OCI-LY3 (cell line): ENCODE data around the gene CGB5.
"Not testable (repeated sequence)": the region's sequence is repeated elsewhere in the genome, so short reads cannot be mapped to it uniquely, and the experiment has no call there.

Experiments used
- H2AFZ ChIP-seq: fragments of 200-600, 300-600 bp; shearing (Covaris generic); 2 replicates; pipeline ENCODE4 v1.6.0; 2014; ENCODE audit warnings: antibody characterized with exemption, low read depth, low read length
- H3K27ac ChIP-seq: fragments of 200-600, 300-600 bp; sonication (generic); 2 replicates; pipeline ENCODE4 v1.5.1; 2014; ENCODE audit warnings: mild to moderate bottlenecking, low read length, moderate library complexity, mixed read lengths
- H3K27me3 ChIP-seq: fragments of 200-600, 300-600 bp; sonication (generic); 2 replicates; pipeline ENCODE4 v1.6.1; 2014; ENCODE audit warnings: low read depth, low read length, mixed read lengths
- H3K36me3 ChIP-seq: fragments of 200-600, 300-600 bp; sonication (generic); replicated peaks from 2 replicates; pipeline ENCODE3; 2014; ENCODE audit warnings: low read depth, low read length, mixed read lengths
- H3K4me1 ChIP-seq: fragments of 300-600, 200-600 bp; sonication (generic); 2 replicates; pipeline ENCODE4 v1.6.1; 2014; ENCODE audit warnings: low read length, mixed read lengths
- H3K4me2 ChIP-seq: fragments of 200-600, 300-600 bp; sonication (generic); 2 replicates; pipeline ENCODE4 v1.6.1; 2014; ENCODE audit warnings: low read length, mixed read lengths
- H3K4me3 ChIP-seq: fragments of 300-600, 200-600 bp; sonication (generic); 2 replicates; pipeline ENCODE4 v1.5.1; 2014; ENCODE audit warnings: antibody characterized with exemption, mild to moderate bottlenecking, low read length, moderate library complexity
- H3K79me2 ChIP-seq: fragments of 300-600, 200-600 bp; shearing (Covaris generic); 2 replicates; pipeline ENCODE4 v1.6.1; 2014; ENCODE audit warnings: mild to moderate bottlenecking, low read length, mixed read lengths
- H3K9ac ChIP-seq: fragments of 300-600, 200-600 bp; shearing (Covaris generic); 2 replicates; pipeline ENCODE4 v1.6.0; 2014; ENCODE audit warnings: mild to moderate bottlenecking, low read length, moderate library complexity
- H3K9me3 ChIP-seq: fragments of 200-600, 300-600 bp; shearing (Covaris generic); 2 replicates; pipeline ENCODE4 v1.6.1; 2014; ENCODE audit warnings: low read length, mixed read lengths; ENCODE audit not compliant: insufficient read depth
- H4K20me1 ChIP-seq: fragments of 200-600, 300-600 bp; sonication (generic); 2 replicates; pipeline ENCODE4 v1.6.1; 2016; ENCODE audit warnings: low read length, mixed read lengths; ENCODE audit not compliant: insufficient read depth
- TF ChIP-seq, protein P1 (sequence below): fragments of 200-600, 300-600 bp; sonication (generic); IDR thresholded peaks from 2 replicates; pipeline ENCODE4 v1.5.1; 2014; ENCODE audit warnings: antibody characterized with exemption, low read length, low read depth

Gene CGB5

DNA sequence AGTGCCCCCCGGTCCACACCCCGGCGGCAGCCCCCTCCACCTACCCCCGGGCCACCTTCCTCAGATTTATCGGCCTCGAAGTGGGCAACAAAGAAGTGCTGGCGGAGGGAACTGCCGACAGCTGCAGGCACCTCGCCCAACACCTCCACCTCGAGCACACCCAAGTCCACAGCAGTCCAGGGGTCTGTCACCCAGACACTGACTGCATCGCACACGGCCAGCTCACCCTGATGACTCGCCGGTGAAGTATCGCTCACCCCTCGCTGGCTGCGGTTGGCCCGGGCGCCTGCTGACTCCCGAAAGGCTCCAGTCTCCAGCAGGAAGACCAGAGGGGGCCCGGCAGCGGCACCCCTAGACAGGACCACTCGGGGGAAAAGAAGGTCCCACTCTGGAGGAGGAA, 18.0 kb upstream of the CGB5 start:
- not testable (repeated sequence) for H3K9me3 ChIP-seq, H3K79me2 ChIP-seq, H3K9ac ChIP-seq, H3K4me2 ChIP-seq, H3K4me1 ChIP-seq, H3K36me3 ChIP-seq, H3K4me3 ChIP-seq, H2AFZ ChIP-seq, H3K27me3 ChIP-seq, H3K27ac ChIP-seq, H4K20me1 ChIP-seq

- H3K4me2 ChIP-seq, H3K79me2 ChIP-seq, H4K20me1 ChIP-seq, H3K4me3 ChIP-seq, H3K27me3 ChIP-seq, H3K27ac ChIP-seq, H3K9me3 ChIP-seq, H3K9ac ChIP-seq, H3K4me1 ChIP-seq, H2AFZ ChIP-seq, H3K36me3 ChIP-seq: not testable (repeated sequence)
Observed at GRCh38 chr19:49028686-49029085, 15.0 kb upstream of the CGB5 start.

DNA sequence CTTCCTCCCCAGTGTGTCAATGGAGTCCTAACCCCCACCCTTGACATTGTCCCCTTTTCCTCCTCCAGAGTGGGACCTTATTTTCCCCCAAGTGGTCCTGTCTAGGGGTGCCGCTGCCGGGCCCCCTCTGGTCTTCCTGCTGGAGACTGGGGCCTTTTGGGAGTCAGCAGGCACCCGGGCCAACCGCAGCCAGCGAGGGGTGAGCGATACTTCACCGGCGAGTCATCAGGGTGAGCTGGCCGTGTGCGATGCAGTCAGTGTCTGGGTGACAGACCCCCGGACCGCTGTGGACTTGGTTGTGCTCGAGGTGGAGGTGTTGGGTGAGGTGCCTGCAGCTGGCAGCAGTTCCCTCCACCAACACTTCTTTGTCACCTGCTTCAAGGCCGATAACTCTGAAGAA, 13.9 kb upstream of the CGB5 start:
- not testable (repeated sequence) for H3K9me3 ChIP-seq, H3K36me3 ChIP-seq, H3K27me3 ChIP-seq, H3K79me2 ChIP-seq, H4K20me1 ChIP-seq, H3K9ac ChIP-seq, H2AFZ ChIP-seq, H3K4me2 ChIP-seq, H3K27ac ChIP-seq, H3K4me3 ChIP-seq, H3K4me1 ChIP-seq

GRCh38 chr19:49030323-49030722, 13.3 kb upstream of the CGB5 start:
- H2AFZ ChIP-seq, H3K27me3 ChIP-seq, H3K79me2 ChIP-seq, H3K9ac ChIP-seq, H3K27ac ChIP-seq, H3K9me3 ChIP-seq, H3K36me3 ChIP-seq, H4K20me1 ChIP-seq, H3K4me3 ChIP-seq, H3K4me1 ChIP-seq, H3K4me2 ChIP-seq: not testable (repeated sequence)

DNA sequence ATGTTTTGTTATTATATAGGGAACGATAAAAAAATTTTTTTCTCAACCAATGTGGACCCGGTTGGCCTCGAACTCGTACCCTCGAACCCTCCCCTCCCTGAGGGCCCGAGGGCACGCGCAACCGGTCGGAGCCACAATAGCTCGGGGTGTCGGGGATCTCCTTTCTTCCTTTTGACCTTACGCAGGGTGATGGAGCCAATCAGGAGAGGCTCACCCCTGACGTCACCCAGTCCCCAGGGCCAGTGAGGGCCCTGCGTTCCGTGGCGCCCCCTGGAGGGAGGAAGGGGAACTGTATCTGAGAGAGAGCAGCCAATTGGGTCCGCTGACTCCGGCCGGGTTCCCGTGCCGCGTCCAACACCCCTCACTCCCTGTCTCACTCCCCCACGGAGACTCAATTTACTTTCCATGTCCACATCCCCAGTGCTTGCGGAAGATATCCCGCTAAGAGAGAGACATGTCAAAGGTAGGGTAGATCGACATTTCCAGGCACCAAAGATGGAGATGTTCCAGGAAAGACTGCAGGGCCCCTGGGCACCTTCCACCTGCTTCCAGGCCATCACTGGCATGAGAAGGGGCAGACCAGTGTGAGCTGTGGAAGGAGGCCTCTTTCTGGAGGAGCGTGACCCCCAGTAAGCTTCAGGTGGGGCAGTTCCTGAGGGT, 11.9 kb upstream of the CGB5 start, which contains the start of gene CGB2:
TSS of gene CGB2 (plus strand) at position 249 of the 660 bp plus-strand sequence. CDS start at position 455, 206 bp downstream.
- H3K4me2 ChIP-seq: not testable (repeated sequence)

DNA sequence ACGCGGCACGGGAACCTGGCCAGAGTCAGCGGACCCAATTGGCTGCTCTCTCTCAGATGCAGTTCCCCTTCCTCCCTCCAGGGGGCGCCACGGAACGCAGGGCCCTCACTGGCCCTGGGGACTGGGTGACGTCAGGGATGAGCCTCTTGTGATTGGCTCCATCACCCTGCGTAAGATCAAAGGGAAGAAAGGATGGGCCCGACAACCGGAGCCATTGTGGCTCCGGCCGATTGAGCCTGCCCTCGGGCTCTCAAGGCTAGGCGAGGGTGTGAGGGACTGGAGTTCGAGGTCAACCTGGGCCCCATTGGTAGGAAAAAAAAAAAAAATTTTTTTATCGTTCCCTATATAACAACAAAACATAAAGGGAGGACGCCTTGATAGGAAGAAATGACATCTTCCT, 6.8 kb upstream of the CGB5 start, which contains the start of gene CGB1:
TSS of gene CGB1 (minus strand) at position 81 of the 400 bp plus-strand sequence. CDS start 184 bp downstream, outside the sequence.
- not testable (repeated sequence) for H2AFZ ChIP-seq, H3K27ac ChIP-seq, H3K4me3 ChIP-seq, H4K20me1 ChIP-seq, H3K9ac ChIP-seq, H3K27me3 ChIP-seq, H3K9me3 ChIP-seq, H3K4me2 ChIP-seq, H3K4me1 ChIP-seq, H3K36me3 ChIP-seq, H3K79me2 ChIP-seq
- TF ChIP-seq, protein P1, sequence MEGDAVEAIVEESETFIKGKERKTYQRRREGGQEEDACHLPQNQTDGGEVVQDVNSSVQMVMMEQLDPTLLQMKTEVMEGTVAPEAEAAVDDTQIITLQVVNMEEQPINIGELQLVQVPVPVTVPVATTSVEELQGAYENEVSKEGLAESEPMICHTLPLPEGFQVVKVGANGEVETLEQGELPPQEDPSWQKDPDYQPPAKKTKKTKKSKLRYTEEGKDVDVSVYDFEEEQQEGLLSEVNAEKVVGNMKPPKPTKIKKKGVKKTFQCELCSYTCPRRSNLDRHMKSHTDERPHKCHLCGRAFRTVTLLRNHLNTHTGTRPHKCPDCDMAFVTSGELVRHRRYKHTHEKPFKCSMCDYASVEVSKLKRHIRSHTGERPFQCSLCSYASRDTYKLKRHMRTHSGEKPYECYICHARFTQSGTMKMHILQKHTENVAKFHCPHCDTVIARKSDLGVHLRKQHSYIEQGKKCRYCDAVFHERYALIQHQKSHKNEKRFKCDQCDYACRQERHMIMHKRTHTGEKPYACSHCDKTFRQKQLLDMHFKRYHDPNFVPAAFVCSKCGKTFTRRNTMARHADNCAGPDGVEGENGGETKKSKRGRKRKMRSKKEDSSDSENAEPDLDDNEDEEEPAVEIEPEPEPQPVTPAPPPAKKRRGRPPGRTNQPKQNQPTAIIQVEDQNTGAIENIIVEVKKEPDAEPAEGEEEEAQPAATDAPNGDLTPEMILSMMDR: peak; percentile 59

More for the DNA sequence above, 11.9 kb upstream of the CGB5 start, which contains the start of gene CGB2:
- H3K79me2 ChIP-seq, H3K9me3 ChIP-seq, H2AFZ ChIP-seq, H3K27me3 ChIP-seq, H3K9ac ChIP-seq, H4K20me1 ChIP-seq, H3K4me3 ChIP-seq, H3K36me3 ChIP-seq, H3K4me1 ChIP-seq, H3K27ac ChIP-seq: not testable (repeated sequence)
- TF ChIP-seq, protein P1: peak; percentile 32

DNA sequence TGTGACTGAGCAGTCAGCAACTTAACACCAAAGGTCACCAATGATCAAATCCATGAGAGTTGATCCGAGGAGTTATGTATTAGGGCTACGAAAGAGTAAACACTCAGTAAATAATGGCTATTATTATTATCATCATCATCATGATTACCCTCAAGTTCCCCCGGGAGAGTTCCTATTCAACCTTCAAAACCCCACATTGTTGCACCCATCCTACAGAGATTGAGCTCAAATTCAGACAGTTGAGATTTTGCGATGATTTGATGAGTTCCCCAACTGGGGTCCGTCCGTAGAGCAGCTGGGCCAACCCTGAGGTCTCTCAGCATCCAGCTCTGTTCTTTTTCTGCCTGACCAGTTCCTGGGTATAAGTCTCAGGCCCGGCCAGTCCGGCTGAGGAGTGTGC, 5.5 kb upstream of the CGB5 start:
- H2AFZ ChIP-seq, H3K9me3 ChIP-seq, H3K4me1 ChIP-seq, H3K27ac ChIP-seq, H4K20me1 ChIP-seq, H3K9ac ChIP-seq, H3K36me3 ChIP-seq, H3K4me2 ChIP-seq, H3K4me3 ChIP-seq, H3K27me3 ChIP-seq, H3K79me2 ChIP-seq: not testable (repeated sequence)

GRCh38 chr19:49038557-49039276, 4.9 kb upstream of the CGB5 start:
- H3K9ac ChIP-seq, H3K4me1 ChIP-seq, H4K20me1 ChIP-seq, H3K4me2 ChIP-seq, H3K27me3 ChIP-seq, H3K9me3 ChIP-seq, H3K27ac ChIP-seq, H3K36me3 ChIP-seq, H2AFZ ChIP-seq, H3K4me3 ChIP-seq, H3K79me2 ChIP-seq: not testable (repeated sequence)
